ENCODE measurements around the gene DPP10.

DNA sequence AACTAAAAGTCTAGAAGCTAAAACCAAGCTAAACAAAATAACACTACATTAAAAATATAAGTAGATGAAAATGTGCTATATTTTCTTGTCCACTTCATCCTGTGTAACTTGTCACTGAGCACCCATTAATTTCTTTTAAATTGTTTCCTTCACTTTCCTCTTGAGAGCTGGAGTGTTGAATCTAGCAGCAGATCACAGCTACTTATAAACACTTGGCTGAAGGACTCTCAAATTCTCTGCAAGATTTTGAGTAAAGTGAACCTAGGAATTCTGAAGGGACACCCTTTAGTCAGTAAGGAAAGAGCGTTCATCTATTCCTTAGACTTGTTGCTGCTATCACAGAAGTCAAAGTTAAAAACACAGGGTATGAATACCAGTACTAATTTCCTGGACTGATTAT is 1163.9 kb downstream of the DPP10 start:
- no peak for TF ChIP-seq NR2C2 (IDR thresholded peaks at IDR 0.05; ENCODE audit: borderline replicate concordance, control insufficient read depth, insufficient read length, low read depth)
- no peak for TF ChIP-seq PAX5 (IDR thresholded peaks at IDR 0.05; ENCODE audit: borderline replicate concordance, low read depth, low read length)
- TF ChIP-seq, protein P1, sequence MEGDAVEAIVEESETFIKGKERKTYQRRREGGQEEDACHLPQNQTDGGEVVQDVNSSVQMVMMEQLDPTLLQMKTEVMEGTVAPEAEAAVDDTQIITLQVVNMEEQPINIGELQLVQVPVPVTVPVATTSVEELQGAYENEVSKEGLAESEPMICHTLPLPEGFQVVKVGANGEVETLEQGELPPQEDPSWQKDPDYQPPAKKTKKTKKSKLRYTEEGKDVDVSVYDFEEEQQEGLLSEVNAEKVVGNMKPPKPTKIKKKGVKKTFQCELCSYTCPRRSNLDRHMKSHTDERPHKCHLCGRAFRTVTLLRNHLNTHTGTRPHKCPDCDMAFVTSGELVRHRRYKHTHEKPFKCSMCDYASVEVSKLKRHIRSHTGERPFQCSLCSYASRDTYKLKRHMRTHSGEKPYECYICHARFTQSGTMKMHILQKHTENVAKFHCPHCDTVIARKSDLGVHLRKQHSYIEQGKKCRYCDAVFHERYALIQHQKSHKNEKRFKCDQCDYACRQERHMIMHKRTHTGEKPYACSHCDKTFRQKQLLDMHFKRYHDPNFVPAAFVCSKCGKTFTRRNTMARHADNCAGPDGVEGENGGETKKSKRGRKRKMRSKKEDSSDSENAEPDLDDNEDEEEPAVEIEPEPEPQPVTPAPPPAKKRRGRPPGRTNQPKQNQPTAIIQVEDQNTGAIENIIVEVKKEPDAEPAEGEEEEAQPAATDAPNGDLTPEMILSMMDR (IDR thresholded peaks at IDR 0.05 in 2 of 3, conservative IDR thresholded peaks at IDR 0.05 in 1 of 3; ENCODE audit: control insufficient read depth in 2 of 3, extremely low read depth in 1 of 3, insufficient read depth in 1 of 3, low read depth in 3 of 3, low read length in 3 of 3) = no peak
- no peak for TF ChIP-seq SPI1 (IDR thresholded peaks at IDR 0.05; ENCODE audit: borderline replicate concordance, insufficient read depth, low read depth, low read length)
- TF ChIP-seq POLR2A (IDR thresholded peaks at IDR 0.05; ENCODE audit: low read depth, low read length) = no peak
- no peak for TF ChIP-seq CHD2 (IDR thresholded peaks at IDR 0.05; ENCODE audit: borderline replicate concordance, low read depth, low read length)
- no peak for TF ChIP-seq ZZZ3 (IDR thresholded peaks at IDR 0.05; ENCODE audit: control insufficient read depth, insufficient read length, low read depth)
- TF ChIP-seq BCL11A (IDR thresholded peaks at IDR 0.05; ENCODE audit: low read depth, low read length) = no peak
- TF ChIP-seq FOXM1 (IDR thresholded peaks at IDR 0.05; ENCODE audit: low read depth, low read length) = no peak
- no peak for TF ChIP-seq PRDM15 (CRISPR knock-in tag; IDR thresholded peaks at IDR 0.05)
- TF ChIP-seq CBX5 (IDR thresholded peaks at IDR 0.05; ENCODE audit: low read depth) = no peak
- TF ChIP-seq ESRRA (IDR thresholded peaks at IDR 0.05; ENCODE audit: low read length) = no peak
- no peak for TF ChIP-seq MXI1 (IDR thresholded peaks at IDR 0.05; ENCODE audit: low read depth, low read length)
- no peak for TF ChIP-seq POLR2AphosphoS2 (IDR thresholded peaks at IDR 0.05; ENCODE audit: low read depth, low read length)

Measured in GM12878 (cell line).